ENCODE results near the gene FNIP2.
"Not testable (repeated sequence)": the region's sequence is repeated elsewhere in the genome, so short reads cannot be mapped to it uniquely, and the experiment has no call there.

FNIP2 gene

GRCh38 chr4:158768555-158769174 is at the start of gene FNIP2:
Gene FNIP2, plus strand, starts transcription at chr4:158769026. Its CDS starts 187 bp downstream, at chr4:158769213.
- no peak for DNase-seq (ENCODE audit: low read depth)

GRCh38 chr4:158721680-158722079 is 47.1 kb upstream of the FNIP2 start:
- DNase-seq (ENCODE audit: low read depth) = no peak

- DNase-seq (ENCODE audit: low read depth) = no peak
Measured at GRCh38 chr4:158722291-158722916, 46.4 kb upstream of the FNIP2 start.

- peak; percentile 65 for DNase-seq (ENCODE audit: low read depth)
Measured at GRCh38 chr4:158722917-158723793, 45.7 kb upstream of the FNIP2 start, which contains the start of gene PPID. Gene PPID, minus strand, starts transcription at chr4:158723396. Its CDS starts 108 bp downstream, at chr4:158723288.

- no peak for DNase-seq (ENCODE audit: low read depth)
Measured at GRCh38 chr4:158724637-158725036, 44.2 kb upstream of the FNIP2 start.

DNA sequence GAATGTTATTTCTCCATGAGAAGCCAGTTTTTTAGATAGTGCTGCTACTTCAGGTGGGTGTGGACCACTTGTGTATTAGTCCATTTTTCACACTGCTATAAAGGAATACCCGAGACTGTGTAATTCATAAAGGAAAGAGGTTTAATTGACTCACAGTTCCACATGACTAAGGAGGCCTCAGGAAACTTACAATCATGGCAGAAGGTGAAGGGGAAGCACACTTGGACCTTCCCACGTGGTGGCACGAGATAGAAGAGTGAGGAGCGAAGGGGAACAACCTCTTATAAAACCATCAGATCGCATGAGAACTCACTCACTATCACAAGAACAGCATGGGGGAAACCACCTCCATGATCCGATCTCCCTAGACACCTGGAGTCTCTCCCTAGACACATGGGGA is 42.2 kb upstream of the FNIP2 start:
- DNase-seq (ENCODE audit: low read depth) = no peak

DNA sequence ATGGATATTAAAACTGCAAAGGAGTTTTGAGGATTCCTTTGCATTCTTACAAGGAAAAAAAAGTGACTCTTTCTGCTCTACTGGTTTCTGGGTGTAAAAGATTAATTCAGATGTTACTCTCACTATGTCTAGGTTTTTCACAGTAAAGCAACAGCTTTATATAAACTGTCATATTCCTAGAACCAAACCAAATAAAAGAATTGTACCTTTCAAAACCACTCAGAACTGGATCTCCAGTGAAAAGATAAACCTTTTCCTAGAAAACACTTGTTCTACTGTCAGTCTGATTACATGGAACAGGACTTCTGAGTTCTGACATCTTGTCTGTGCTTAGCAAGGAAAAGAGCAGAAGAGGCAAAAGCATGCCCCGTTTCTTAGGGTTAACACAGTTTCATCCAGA is 40.6 kb upstream of the FNIP2 start:
- no peak for DNase-seq (ENCODE audit: low read depth)

DNA sequence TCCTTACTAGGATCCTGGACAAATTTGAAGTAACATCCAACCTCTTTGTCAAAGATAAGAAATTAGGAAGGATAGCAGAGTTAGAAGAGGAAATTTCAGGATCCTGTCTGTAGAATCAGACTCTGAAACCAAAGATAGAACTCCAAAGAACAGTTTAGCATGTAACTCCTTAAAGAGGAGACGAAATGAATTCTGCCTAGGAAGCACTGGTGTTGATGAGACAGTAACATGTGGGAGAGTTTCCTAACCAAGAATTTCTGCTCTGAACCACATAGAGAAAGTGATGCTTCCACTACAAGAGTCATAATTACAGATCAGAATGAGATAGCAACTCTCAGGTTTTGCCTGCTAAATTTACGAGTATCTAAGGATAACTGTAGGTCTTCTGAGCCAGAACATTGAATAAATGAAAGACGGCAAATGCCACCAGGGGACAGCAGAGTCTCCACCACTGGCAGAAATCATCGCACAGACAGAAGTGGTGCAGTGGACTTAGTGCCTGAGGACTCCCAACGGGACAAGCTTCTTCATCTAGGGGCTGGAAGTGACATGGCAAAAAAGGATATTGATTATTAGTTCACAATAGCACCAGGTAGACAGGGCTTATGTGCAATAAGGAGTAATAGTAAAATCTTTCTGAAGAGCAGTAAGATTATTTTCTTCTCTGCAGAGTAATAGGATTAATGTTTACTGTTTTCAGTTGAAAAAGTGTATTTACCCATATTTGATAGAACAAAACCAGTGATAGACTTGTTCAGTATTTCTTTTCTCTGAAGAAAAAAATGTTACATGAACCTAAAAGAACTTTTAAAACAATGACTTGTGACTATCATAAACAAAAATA is 38.9 kb upstream of the FNIP2 start:
- DNase-seq (ENCODE audit: low read depth) = peak; percentile 43

GRCh38 chr4:158738866-158739265 is 30.0 kb upstream of the FNIP2 start:
- DNase-seq (ENCODE audit: low read depth) = no peak

GRCh38 chr4:158739600-158739999 is 29.2 kb upstream of the FNIP2 start:
- no peak for DNase-seq (ENCODE audit: low read depth)

- no peak for DNase-seq (ENCODE audit: low read depth)
Measured at GRCh38 chr4:158741326-158742021, 27.4 kb upstream of the FNIP2 start.

DNA sequence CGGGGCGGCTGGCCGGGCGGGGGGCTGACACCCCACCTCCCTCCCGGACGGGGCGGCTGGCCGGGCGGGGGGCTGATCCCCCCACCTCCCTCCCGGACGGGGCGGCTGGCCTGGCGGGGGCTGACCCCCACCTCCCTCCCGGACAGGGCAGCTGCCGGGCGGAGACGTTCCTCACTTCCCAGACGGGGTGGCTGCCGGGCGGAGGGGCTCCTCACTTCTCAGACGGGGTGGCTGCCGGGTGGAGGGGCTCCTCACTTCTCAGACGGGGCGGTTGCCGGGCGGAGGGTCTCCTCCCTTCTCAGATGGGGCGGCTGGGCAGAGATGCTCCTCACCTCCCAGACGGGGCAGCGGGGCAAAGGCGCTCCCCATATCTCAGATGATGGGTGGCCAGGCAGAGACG is 22.3 kb upstream of the FNIP2 start:
- not testable (repeated sequence) for DNase-seq (ENCODE audit: low read depth)

GRCh38 chr4:158750379-158750778 is 18.4 kb upstream of the FNIP2 start:
- no peak for DNase-seq (ENCODE audit: low read depth)

DNA sequence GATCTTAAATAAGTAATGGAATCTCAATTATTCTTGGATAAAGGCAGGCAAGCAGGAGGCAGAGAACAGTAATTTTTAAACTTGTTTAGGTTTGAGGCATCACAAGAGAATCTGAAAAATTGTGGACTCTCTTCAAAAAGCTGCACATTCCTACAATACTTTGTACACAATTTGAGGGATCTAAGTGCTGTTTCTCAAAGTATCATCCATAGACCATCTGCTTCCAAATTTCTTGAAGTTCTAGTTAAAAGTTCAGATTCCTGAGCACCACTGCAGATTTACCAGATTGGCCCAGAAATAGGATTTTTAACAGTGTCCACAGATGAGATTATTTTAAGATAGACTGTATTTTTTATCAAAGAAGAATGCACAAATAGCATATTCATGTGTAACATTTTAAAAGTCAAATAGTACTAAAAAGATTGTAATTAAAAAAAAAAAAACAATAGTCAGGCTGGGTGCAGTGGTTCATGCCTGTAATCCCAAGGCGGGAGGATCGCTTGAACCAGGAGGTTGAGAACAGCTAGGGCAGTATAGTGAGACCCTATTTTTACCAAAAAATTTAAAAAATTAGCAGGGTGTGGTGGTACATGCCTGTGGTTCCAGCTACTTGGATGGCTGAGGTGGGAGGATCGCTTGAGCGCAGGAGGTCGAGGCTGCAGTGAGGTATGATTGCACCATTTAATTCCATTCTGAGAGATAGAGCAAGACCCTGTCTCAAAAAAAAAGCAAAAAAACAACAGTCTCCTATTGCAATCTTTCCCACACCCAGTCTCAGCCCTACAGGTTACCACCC is 14.2 kb upstream of the FNIP2 start:
- DNase-seq (ENCODE audit: low read depth) = no peak

DNA sequence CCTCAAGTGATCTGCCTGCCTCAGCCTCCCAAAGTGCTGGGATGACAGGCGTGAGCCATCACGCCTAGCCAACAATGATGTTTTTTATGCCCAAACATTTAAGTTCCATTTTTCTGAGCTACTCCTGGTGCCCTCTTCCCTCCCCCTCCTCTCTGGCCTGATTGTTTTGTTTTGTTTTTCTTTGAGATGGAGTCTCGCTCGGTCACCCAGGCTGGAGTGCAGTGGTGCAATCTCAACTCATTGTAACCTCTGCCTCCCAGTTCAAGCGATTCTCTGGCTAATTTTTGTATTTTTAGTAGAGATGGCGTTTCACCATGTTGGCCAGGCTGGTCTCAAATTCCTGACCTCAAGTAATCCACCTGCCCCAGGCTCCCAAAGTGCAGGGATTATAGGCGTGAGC is 13.0 kb upstream of the FNIP2 start:
- not testable (repeated sequence) for DNase-seq (ENCODE audit: low read depth)

GRCh38 chr4:158756588-158756987 is 12.2 kb upstream of the FNIP2 start:
- no peak for DNase-seq (ENCODE audit: low read depth)

DNA sequence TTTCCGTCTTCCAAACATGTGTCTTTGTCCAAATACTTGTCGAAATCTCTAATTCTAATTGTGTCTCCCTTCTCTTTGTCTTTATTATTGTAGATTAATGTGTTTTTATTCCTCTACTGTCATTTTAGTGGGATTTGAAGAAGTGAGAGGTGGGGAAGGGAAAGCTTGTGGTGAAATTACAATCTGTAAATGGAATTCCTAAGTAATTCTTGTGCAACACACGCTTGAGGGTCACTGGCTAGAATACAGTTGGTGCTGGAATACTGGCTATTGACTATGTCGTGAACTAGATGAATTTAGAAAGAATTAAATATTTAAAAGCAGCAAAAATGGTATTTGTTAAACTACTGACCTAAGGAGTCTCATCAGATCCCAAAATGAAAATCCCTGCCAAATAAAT is 10.7 kb upstream of the FNIP2 start:
- DNase-seq (ENCODE audit: low read depth) = no peak

DNA sequence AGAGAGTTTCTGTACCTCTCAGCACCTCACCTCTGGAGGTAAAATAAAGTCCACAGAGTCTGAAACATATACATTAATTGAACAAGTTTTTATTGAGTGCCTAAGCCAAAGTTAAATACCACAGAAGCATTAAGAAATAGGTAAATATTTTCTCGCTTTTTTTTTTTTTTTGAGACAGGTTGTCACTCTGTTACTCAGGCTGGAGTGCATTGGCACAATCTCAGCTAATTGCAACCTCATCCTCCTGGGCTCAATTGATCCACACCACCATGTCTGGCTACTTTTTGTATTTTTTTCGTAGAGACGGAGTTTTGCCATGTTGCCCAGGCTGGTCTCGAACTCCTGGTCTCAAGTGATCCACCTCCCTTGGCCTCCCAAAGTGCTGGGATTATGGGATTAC is 10.1 kb upstream of the FNIP2 start:
- DNase-seq (ENCODE audit: low read depth) = no peak

- not testable (repeated sequence) for DNase-seq (ENCODE audit: low read depth)
Measured at GRCh38 chr4:158759539-158759938, 9.3 kb upstream of the FNIP2 start.

DNA sequence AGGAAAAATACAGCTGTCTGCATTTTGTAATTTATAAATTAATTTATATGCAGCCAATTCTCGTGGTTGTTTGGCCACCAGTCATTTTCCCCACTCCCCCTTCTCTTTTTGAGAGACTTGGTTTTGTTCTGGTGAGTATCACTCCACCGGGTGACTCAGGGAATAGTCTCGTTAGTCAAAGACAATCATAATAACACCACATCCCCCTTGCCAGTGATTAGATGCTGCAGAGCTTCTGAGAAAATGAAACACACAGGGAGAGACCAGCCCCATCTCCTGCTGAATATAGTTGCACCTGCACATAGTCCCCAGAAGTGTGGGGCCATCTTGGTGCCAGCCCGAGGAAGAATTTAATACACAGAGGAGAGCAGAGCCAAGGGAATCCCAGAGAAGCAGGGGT is 8.0 kb upstream of the FNIP2 start:
- no peak for DNase-seq (ENCODE audit: low read depth)

DNA sequence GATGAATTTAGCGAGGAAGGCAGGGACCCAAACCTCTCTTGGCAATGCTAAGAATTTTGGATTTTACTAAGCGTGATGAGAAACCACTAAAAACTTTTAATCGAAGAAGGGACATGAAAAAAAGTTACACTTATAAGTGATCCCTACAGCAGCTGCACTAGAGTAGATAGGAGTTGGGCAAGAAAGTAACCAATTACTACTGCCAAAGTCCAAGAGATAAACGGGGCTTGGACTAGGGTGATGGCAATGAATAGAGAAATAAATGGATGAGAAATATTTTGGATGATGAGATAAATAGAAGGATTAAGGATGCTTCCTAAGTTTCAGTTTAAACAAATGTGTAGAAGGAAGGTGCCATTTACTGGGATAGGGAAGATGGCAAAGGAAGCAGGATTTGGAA is 6.3 kb upstream of the FNIP2 start:
- DNase-seq (ENCODE audit: low read depth) = no peak

Data from HS-27A (cell line).